HK-2 (cell line): ENCODE results near the gene MMP24OS.

Experiments used
- DNase-seq: peaks from one replicate; pipeline ENCODE4 v3.0.0-alpha.2; 2018; ENCODE audit not compliant: unreplicated experiment

MMP24OS gene

GRCh38 chr20:35291654-35292503, 14.0 kb upstream of the MMP24OS start, which contains the start of gene FAM83C:
Gene FAM83C, minus strand, starts transcription at chr20:35292425. Its CDS starts 121 bp downstream, at chr20:35292304.
- DNase-seq: no peak

GRCh38 chr20:35290887-35291417, 13.0 kb upstream of the MMP24OS start:
- no peak for DNase-seq

- DNase-seq: no peak
These were observed 12.4 kb upstream of the MMP24OS start for GRCh38 chr20:35290186-35290886.

GRCh38 chr20:35288325-35289060, 10.6 kb upstream of the MMP24OS start:
- DNase-seq: no peak

- no peak for DNase-seq
These were observed 9.8 kb upstream of the MMP24OS start for GRCh38 chr20:35287509-35288324.

- DNase-seq: no peak
These were observed 9.1 kb upstream of the MMP24OS start for GRCh38 chr20:35286899-35287508.

- DNase-seq: no peak
These were observed 8.4 kb upstream of the MMP24OS start for GRCh38 chr20:35286077-35286898.

GRCh38 chr20:35285806-35286076, 7.8 kb upstream of the MMP24OS start:
- DNase-seq: no peak

- DNase-seq: no peak
These were observed 7.3 kb upstream of the MMP24OS start for GRCh38 chr20:35284992-35285805.

- peak; percentile 97 for DNase-seq
These were observed 6.5 kb upstream of the MMP24OS start, which contains the start of gene EIF6 for GRCh38 chr20:35284267-35284991. Gene EIF6, minus strand, starts transcription at chr20:35284772. Its CDS starts 285 bp downstream, at chr20:35284487.

GRCh38 chr20:35283441-35284266, 5.7 kb upstream of the MMP24OS start:
- no peak for DNase-seq

- DNase-seq: no peak
These were observed 3.7 kb upstream of the MMP24OS start for GRCh38 chr20:35281506-35282101.

- no peak for DNase-seq
These were observed 2.6 kb upstream of the MMP24OS start for GRCh38 chr20:35280523-35280922.

- no peak for DNase-seq
These were observed 1.7 kb upstream of the MMP24OS start for GRCh38 chr20:35279533-35280174.

GRCh38 chr20:35279040-35279439, 1.1 kb upstream of the MMP24OS start:
- no peak for DNase-seq

GRCh38 chr20:35277127-35277526, 795 bp downstream of the MMP24OS start:
- DNase-seq: no peak

GRCh38 chr20:35276408-35276807, 1.5 kb downstream of the MMP24OS start:
- DNase-seq: peak; percentile 69
